Measurements from ENCODE around the gene IL19.

Gene IL19

GRCh38 chr1:206886831-206887230 is 116.3 kb downstream of the IL19 start:
- TF ChIP-seq POLR2AphosphoS5 (IDR thresholded peaks at IDR 0.05; ENCODE audit: low read depth): no peak
- TF ChIP-seq SPI1 (IDR thresholded peaks at IDR 0.05; ENCODE audit: borderline replicate concordance, low read depth): no peak
- no peak for TF ChIP-seq REST (IDR thresholded peaks at IDR 0.05; ENCODE audit: insufficient replicate concordance, low read depth)
- TF ChIP-seq GABPA (IDR thresholded peaks at IDR 0.05; ENCODE audit: low read depth): no peak
- no peak for TF ChIP-seq CTCF (IDR thresholded peaks at IDR 0.05; ENCODE audit: insufficient read depth, low read length)
- Histone ChIP-seq H3K27ac (replicated peaks) (no peak overlapping the region), H3K4me3 (replicated peaks; ENCODE audit: insufficient read depth, low read length) (no peak overlapping the region), H3K27me3 (ENCODE audit: insufficient read depth, poor library complexity, severe bottlenecking) (peaks cover 14% of the 10 kb centered on the region)
- no peak for DNase-seq (ENCODE audit: low read depth in 1 of 2, low spot score in 1 of 2)

GRCh38 chr1:206887701-206888100 is 117.1 kb downstream of the IL19 start:
- no peak overlapping the region for H3K4me3 ChIP-seq (replicated peaks; ENCODE audit: insufficient read depth, low read length)
- no peak overlapping the region for H3K27ac ChIP-seq (replicated peaks)
- H3K27me3 ChIP-seq (ENCODE audit: insufficient read depth, poor library complexity, severe bottlenecking): peaks cover 18% of the 10 kb centered on the region
- DNase-seq (ENCODE audit: low read depth in 1 of 2, low spot score in 1 of 2): no peak
- TF ChIP-seq SPI1 (IDR thresholded peaks at IDR 0.05; ENCODE audit: borderline replicate concordance, low read depth) (no peak), GABPA (IDR thresholded peaks at IDR 0.05; ENCODE audit: low read depth) (no peak), POLR2AphosphoS5 (IDR thresholded peaks at IDR 0.05; ENCODE audit: low read depth) (no peak), REST (IDR thresholded peaks at IDR 0.05; ENCODE audit: insufficient replicate concordance, low read depth) (no peak), CTCF (IDR thresholded peaks at IDR 0.05; ENCODE audit: insufficient read depth, low read length) (no peak)

GRCh38 chr1:206890125-206891060 is 119.8 kb downstream of the IL19 start:
- DNase-seq (ENCODE audit: low read depth in 1 of 2, low spot score in 1 of 2): no peak

More at GRCh38 chr1:206890125-206891060, 119.8 kb downstream of the IL19 start:
- peaks cover 16% of the 10 kb centered on the region for H3K27me3 ChIP-seq (ENCODE audit: insufficient read depth, poor library complexity, severe bottlenecking)
- H3K4me3 ChIP-seq (replicated peaks; ENCODE audit: insufficient read depth, low read length): no peak overlapping the region
- no peak overlapping the region for H3K27ac ChIP-seq (replicated peaks)
- no peak for TF ChIP-seq POLR2AphosphoS5 (IDR thresholded peaks at IDR 0.05; ENCODE audit: low read depth)
- TF ChIP-seq REST (IDR thresholded peaks at IDR 0.05; ENCODE audit: insufficient replicate concordance, low read depth): no peak
- no peak for TF ChIP-seq SPI1 (IDR thresholded peaks at IDR 0.05; ENCODE audit: borderline replicate concordance, low read depth)
- no peak for TF ChIP-seq CTCF (IDR thresholded peaks at IDR 0.05; ENCODE audit: insufficient read depth, low read length)
- TF ChIP-seq GABPA (IDR thresholded peaks at IDR 0.05; ENCODE audit: low read depth): no peak
